HAP-1 (cell line): ENCODE results near the gene ZNF594.
"Not testable (repeated sequence)": the region's sequence is repeated elsewhere in the genome, so short reads cannot be mapped to it uniquely, and the experiment has no call there.

Experiments
- DNase-seq, 2 experiments: peaks; one replicate each; pipeline ENCODE4 v3.0.0-alpha.2; 2016 to 2020; ENCODE audit warnings: low spot score in 2 of 2
- H3K27me3 ChIP-seq: fragments of 250-450 bp; sonication (Bioruptor Pico); 2 replicates; pipeline ENCODE4 v1.5.1; 2020; ENCODE audit warnings: low read depth, mild to moderate bottlenecking, moderate library complexity
- H3K36me3 ChIP-seq: fragments of 250-450 bp; sonication (Bioruptor Pico); replicated peaks from 2 replicates; pipeline ENCODE4 v1.5.1; 2020; ENCODE audit warnings: mild to moderate bottlenecking
- H3K4me1 ChIP-seq: fragments of 250-450 bp; sonication (Bioruptor Pico); 2 replicates; pipeline ENCODE4 v1.5.1; 2020; ENCODE audit warnings: mild to moderate bottlenecking
- H3K4me3 ChIP-seq: fragments of 250-450 bp; sonication (Bioruptor Pico); 2 replicates; pipeline ENCODE4 v1.5.1; 2020; ENCODE audit warnings: mild to moderate bottlenecking, moderate library complexity
- H3K9me3 ChIP-seq: fragments of 250-450 bp; sonication (Bioruptor Pico); 2 replicates; pipeline ENCODE4 v1.5.1; 2020; ENCODE audit warnings: mild to moderate bottlenecking, moderate library complexity
- in situ Hi-C: fragments of 300-500 bp; cut with MboI; formaldehyde crosslinking; loops from 3 replicates; pipeline ENCODE4 v1.14.3; 2020; ENCODE audit warnings: low sequenced_read_pairs, inconsistent platforms, mixed read lengths

ZNF594 gene

DNA sequence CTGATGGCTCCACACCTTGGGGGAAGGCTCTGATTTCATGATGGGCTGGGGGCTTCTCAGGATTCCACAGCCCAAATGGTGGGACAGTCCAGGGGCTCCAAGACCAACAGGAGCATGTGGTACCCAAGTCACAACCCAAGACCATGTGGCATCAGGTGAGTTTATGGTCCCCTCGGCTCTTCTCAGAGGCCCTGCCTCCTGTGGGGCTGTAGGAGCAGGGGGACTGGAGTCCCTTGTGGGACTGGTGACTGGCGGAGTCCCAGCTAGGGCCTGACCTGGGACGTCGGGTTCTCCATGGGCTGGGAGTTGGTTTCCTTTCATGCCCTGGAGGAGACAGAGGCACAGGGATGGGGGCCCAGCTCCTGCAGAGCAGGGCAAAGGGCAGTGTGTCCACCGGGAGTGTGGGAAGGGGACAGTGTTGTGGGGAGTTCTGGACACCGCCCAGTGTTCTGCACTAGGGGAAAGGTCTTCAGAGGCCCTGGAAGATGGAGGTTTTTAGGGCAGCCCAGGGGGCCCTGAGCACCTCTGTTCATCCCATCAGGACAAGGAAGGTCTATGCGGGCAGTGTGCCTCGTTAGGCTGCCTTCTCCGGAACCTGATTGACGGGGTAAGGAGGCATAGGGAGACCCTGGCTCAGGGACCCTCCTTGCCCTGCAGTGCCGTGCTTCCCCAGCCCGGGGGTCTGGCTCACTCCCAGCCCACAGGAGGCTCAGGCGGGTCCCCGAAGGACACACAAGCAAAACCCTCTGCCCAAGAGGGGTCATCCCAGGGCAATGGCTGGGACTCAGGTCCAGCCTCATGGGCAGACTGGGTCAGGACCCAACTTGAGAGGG lies 54.9 kb downstream of the ZNF594 start:
- in situ Hi-C loops, H3K36me3 ChIP-seq, H3K4me3 ChIP-seq, H3K4me1 ChIP-seq, DNase-seq, H3K27me3 ChIP-seq, H3K9me3 ChIP-seq: not testable (repeated sequence)

DNA sequence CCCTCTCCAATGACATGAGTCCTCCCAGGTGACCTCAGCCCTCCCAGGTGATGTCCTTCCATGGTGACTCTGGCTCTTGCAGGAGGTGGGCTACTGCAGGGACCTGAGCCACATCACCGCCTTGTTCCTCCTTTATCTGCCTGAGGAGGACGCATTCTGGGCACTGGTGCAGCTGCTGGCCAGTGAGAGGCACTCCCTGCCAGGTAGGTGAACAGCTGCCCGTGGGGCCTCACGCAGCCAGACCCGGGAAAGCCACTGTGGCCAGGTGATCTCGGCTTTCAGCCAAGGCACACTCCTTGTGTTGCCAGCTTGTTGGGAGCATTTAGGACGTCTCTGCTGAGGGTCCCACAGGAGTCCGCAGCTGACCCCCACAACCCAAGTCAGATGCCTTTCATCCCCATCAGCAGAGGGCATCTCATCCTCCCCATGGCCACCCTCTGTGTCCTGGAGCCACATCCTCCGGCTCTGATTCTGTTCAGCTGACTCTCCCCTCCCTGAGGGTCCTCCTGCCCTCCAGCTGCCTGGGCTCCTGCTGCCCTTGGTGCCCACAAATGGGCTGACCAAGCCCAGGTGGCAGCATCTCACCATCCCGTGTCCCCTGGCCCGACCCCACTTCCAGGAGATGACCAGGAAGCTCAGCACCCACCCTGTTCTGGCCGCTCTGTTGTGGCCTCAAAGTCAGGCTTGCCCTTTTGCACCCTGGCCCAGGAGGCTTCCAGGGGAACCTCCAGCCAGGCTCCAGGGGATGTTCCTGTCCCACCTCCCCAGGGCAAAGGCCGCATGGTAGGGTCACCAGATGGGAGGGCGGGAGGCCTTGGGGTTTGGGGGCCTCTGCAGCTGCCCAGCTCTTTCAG lies 55.7 kb downstream of the ZNF594 start:
- no peaks in the 10 kb centered on the region for H3K9me3 ChIP-seq
- DNase-seq: peak in 1 of 2 experiments; percentile 3
- in situ Hi-C loops: no loop called here
- no peaks in the 10 kb centered on the region for H3K36me3 ChIP-seq
- H3K4me1 ChIP-seq: no peaks in the 10 kb centered on the region
- no peak overlapping the region for H3K4me3 ChIP-seq
- H3K27me3 ChIP-seq: no peaks in the 10 kb centered on the region

DNA sequence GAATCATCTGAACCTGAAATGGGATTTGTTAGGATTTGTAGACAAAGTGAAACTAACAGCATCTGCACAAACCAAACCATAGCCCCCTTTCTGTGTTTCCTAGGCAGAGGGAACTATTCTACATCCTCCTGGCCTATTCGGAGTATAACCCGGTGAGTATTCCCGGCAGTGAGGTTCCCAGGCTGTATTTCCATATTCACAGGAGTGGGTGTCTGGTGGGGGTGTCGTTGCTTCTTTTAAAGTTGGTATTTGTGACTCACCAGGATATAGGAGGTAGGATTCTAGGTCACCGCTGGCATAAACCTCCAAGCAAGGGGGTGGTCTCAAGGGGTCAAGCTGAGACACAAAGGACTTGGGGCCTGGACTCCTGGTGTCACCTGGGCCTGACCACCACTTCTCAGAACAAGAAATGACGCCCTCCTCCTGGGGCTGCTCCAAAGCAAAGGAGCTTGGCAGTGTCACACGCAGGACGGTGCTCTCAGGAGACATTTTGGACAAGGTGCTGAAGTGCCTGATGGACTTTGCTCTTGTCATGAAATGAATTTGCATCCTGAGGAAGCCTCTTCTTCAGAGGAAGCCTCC lies 56.4 kb downstream of the ZNF594 start:
- H3K36me3 ChIP-seq, H3K27me3 ChIP-seq, H3K4me1 ChIP-seq, H3K9me3 ChIP-seq, DNase-seq, H3K4me3 ChIP-seq, in situ Hi-C loops: not testable (repeated sequence)

DNA sequence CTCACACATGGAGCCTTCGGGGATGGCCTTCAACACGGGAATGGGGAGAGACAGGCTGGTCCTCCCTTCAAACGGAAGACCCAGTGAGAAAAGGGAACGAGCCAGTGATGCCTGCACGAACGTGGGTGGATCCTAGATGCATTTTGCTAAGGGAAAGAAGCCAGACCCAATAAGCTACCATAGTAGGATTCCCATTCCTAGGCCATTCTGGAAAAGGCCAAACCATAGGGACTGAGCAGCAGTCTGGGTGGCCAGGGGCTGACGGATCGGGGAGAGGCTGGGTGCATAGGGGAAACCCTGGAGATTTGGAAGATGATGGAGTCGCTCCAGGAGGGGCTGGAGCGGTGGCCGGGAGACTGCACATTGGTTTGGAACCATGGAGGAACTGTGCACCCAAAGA lies 57.1 kb downstream of the ZNF594 start:
- H3K27me3 ChIP-seq, in situ Hi-C loops, H3K9me3 ChIP-seq, H3K36me3 ChIP-seq, H3K4me1 ChIP-seq, H3K4me3 ChIP-seq: not testable (repeated sequence)
- peak in 1 of 2 experiments; percentile 2 for DNase-seq

DNA sequence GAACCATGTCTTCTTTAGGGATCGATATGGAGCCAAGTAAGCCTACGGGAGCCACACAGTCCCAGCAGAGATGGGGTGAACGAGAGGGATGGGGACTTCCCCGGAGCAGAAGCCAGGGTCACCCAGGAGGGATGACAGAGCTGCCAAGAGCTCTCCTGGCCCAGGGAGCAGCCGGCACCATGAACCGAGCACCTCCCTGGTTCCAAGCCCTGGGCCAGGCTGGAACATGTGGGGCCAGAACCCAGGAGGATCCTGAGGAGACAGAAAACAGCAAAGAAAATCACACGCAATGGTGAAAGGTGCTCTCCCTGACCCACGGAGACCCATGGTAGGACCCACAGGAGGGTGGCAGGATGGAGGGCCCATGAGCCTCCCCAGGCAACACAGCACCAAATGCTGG lies 57.7 kb downstream of the ZNF594 start:
- H3K9me3 ChIP-seq, in situ Hi-C loops: not testable (repeated sequence)
- DNase-seq: peak in 1 of 2 experiments; percentile 5

DNA sequence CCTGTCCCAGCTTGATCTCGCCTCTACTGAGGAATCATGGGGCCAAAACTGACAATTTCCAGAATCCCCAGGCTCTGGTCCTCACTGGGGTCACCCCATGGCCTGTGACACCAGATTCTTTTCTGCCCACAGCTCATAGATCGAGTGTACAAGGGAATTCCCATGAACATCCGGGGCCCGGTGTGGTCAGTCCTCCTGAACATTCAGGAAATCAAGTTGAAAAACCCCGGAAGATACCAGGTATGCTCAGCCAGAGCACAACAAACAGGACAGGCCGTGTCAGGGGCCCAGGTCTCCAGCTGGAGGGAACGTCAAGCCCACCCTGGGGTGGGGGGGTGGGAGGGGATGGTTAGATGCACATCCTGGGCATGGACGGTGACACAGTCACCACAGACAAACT lies 58.4 kb downstream of the ZNF594 start:
- Histone ChIP-seq H3K4me1 (no peaks in the 10 kb centered on the region), H3K9me3 (no peaks in the 10 kb centered on the region), H3K36me3 (no peaks in the 10 kb centered on the region), H3K4me3 (no peak overlapping the region), H3K27me3 (no peaks in the 10 kb centered on the region)
- in situ Hi-C loops: no loop called here
- no peak for DNase-seq

More for the DNA sequence above, 57.7 kb downstream of the ZNF594 start:
- not testable (repeated sequence) for H3K4me3 ChIP-seq, H3K27me3 ChIP-seq, H3K4me1 ChIP-seq, H3K36me3 ChIP-seq

DNA sequence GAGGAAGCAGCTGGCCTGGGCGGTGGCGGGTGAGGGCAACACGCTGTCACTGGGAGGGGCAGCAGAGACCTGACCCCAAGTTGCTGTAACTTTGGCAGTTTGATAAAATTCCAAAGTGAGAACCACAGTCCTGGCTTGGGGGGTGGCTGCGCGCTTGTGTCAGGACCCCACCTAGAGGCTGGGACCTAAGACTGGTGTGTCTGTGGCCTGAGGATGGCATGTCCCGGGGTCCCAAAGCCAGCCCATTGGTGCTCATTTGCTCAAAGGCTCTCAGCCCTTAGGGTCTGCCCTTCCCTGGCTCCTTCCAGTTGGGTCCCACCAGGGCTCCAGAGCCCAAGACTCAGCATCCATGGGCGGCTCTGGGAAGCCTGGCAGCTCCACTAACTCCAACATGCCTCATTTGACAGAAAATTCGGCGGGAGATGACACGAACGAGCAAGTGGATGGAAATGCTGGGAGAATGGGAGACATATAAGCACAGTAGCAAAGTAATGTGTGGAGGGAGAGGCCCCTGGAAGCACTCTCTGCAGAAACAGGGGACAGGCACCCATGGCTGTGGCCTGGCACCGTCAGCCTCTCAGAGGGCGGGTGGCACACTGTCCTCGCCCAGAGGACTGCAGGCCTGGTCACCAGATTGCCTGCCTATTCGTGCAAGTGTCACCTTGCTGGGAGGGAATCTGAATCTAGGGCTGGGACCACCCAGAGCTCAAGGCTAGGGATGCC lies 59.0 kb downstream of the ZNF594 start:
- H3K9me3 ChIP-seq, H3K27me3 ChIP-seq, in situ Hi-C loops, H3K4me3 ChIP-seq, H3K4me1 ChIP-seq, DNase-seq, H3K36me3 ChIP-seq: not testable (repeated sequence)

DNA sequence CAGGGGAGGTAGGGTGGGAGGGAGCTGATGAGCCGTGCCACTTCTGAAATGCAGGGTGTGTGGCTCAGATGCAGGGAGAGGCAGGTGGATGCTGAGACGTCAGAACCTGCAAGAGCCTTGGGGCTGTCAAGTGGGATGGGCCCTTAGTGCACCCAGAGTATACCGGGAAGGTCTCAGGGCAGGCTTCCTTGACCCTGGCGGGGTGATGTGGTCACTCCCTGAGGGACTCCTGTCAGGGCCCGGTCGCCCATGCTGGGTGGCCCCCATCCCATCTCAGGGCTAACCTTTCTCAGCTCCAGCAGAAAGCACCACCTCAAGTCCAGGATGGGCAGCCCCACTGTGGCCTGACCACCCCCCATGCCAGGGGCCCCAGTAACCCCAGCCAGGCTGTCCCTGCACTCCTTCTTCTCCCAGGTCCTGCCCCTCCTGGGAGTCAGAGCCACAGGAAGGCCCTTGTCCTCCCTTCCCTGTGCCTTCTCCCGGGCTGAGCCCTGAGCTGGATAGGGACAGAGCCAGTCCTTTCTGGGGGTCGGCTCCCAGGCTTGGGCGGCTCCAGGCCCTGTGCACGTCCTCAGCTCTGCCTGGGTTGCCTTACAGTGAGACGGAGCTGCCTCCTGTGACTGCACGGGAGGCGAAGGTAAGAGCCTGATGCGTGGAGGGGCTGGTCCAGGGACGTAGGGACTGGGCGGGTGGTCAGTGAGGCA lies 59.7 kb downstream of the ZNF594 start:
- H3K9me3 ChIP-seq, H3K36me3 ChIP-seq, H3K4me1 ChIP-seq, DNase-seq, in situ Hi-C loops, H3K4me3 ChIP-seq, H3K27me3 ChIP-seq: not testable (repeated sequence)

DNA sequence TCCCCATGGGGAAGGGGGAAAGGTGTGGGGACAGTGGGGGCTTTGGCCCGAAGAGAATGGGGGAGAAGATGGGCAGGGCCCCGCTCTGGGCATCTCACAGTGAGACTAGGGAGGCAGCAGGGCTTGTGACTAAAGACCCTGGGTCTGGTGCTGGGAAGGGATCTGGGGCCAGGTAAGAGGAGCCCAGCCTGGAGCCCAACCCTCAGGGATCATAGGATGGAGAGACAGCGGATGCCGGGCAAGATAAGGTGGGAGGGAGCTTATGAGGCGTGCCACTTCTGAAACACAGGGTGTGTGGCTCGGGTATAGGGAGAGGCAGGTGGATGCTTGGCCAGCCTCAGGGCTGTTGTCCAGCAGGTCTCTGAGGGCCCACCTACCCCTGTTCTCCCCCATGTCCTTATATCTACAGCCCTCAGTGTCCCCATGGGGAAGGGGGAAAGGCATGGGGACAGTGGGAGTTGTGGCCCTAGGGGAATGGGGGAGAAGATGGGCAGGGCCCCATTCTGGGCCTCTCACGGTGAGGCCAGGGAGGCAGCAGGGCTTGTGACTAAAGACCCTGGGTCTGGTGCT lies 60.4 kb downstream of the ZNF594 start:
- Histone ChIP-seq H3K27me3 (no peaks in the 10 kb centered on the region), H3K9me3 (no peaks in the 10 kb centered on the region), H3K4me3 (no peak overlapping the region), H3K4me1 (no peaks in the 10 kb centered on the region), H3K36me3 (no peaks in the 10 kb centered on the region)
- in situ Hi-C loops: no loop called here
- no peak for DNase-seq

DNA sequence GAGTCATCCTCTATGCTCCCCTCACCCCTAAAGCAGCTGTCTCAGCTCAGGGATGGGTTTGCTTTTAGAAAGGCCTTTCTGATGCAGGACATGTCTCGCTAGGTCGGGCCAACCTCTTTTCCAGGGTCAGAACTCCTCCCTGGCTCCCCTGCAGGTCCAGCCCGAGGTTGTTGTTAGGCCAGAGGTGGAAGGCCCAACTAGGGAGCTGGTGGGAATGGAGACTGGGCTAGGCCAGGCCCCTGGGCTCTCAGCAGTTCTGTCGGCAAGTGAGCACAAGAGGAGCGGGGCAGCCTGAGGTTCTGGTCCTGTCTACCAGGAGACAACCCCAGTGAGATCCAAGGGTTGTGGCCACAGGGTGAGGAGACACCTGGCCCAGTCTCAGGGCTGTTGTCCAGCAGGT lies 61.0 kb downstream of the ZNF594 start:
- in situ Hi-C loops, H3K4me3 ChIP-seq, H3K27me3 ChIP-seq, H3K4me1 ChIP-seq, H3K9me3 ChIP-seq, H3K36me3 ChIP-seq, DNase-seq: not testable (repeated sequence)

DNA sequence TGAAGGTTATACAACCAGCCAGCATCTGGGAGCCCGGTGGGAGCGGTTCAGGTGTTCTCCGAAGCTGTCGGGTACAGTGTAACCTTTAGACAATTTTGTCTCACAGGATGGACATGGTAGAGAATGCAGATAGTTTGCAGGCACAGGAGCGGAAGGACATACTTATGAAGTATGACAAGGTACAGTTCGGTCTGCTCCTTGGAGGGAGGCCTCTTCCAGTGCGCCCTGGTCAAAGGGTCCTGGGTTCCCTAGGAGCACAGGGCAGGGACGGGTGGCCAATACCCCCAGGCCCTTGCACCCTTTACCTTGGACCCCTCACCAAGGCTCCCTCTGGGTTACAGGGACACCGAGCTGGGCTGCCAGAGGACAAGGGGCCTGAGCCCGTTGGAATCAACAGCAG lies 61.4 kb downstream of the ZNF594 start:
- H3K4me1 ChIP-seq, H3K36me3 ChIP-seq, H3K9me3 ChIP-seq, DNase-seq, H3K27me3 ChIP-seq, H3K4me3 ChIP-seq, in situ Hi-C loops: not testable (repeated sequence)

DNA sequence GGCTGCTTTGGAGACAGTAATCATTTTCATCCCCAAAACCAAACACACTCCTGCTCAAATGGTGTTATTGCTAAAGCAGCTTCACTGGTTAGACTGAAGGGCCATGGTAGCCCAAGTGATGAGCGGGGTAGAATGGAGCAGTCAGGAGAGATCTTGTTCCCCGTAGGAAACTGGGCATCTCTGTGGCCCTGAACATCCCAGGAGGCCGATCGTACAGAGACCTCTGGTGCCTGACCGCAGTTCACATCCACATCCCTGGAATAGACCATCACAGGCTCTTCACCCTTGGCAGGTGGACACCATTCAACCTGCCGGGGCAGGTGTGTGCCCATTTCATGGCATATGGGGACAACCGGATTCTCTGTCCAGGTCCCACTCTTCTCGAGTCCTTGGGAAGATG lies 61.9 kb downstream of the ZNF594 start:
- H3K4me3 ChIP-seq, H3K9me3 ChIP-seq, H3K36me3 ChIP-seq, in situ Hi-C loops, H3K27me3 ChIP-seq, H3K4me1 ChIP-seq, DNase-seq: not testable (repeated sequence)
